Pancreas (tissue), 10 donors: Measurements from ENCODE around the gene N4BP2. TPM values are rescaled to one million over a fixed set of nuclear protein-coding genes. Genes with fewer than 3 reads are reported as not detected.
"Not testable (repeated sequence)": the region's sequence is repeated elsewhere in the genome, so short reads cannot be mapped to it uniquely, and the experiment has no call there.

Experiments used
- ATAC-seq, 4 donors: fragments of 200-7000 bp; cut with Tn5 transposase; one replicate each; pipeline versions ENCODE4 v1.8.0 to v1.9.1; 2020; ENCODE audit warnings: mild to moderate bottlenecking in 4 of 4, moderate library complexity in 4 of 4
- DNase-seq, 6 donors: peaks; one replicate each; pipeline ENCODE4 v3.0.0-alpha.2; 2020
- FAIRE-seq: peaks from 2 replicates; lab custom pipeline; 2012; peaks lifted over from hg19 to GRCh38; lab: Jason Lieb, UNC
- H3K27ac ChIP-seq, 4 donors: fragments of 200-600 bp; sonication (generic); 1 replicate in 3 of 4; 2 replicates in 1 of 4; pipeline versions ENCODE4 v1.5.0 to v1.8.0; 2020
- H3K27me3 ChIP-seq, 4 donors: fragments of 200-600 bp; one replicate each; pipeline ENCODE4 v1.8.0; 2021
- H3K36me3 ChIP-seq, 3 donors: fragments of 200-600 bp; sonication (generic) in 1 of 3; one replicate each; pipeline versions ENCODE4 v1.5.0 to v1.8.0; 2020 to 2021
- H3K4me1 ChIP-seq, 3 donors: fragments of 200-600 bp; one replicate each; pipeline ENCODE4 v1.8.0; 2021
- H3K4me3 ChIP-seq, 4 donors: fragments of 200-600 bp; sonication (generic) in 2 of 4; one replicate each; pipeline versions ENCODE4 v1.5.0 to v1.8.0; 2020 to 2021
- H3K9me3 ChIP-seq, 4 donors: fragments of 200-600 bp; one replicate each; pipeline ENCODE4 v1.8.0; 2021
- WGBS, 2 donors: extraction: QIAGEN DNeasy Blood & Tissue Kit; methylation state at CpG; one replicate each; pipeline ENCODE4 v1.1.7; 2013; 5-methylcytosine and 5-hydroxymethylcytosine counted together
- intact Hi-C, 3 donors: fragments of 100-400 bp; cut with DNase I; formaldehyde crosslinking; loops; one replicate each; pipeline versions ENCODE4 v1.11.1 to v1.14.2; 2022
- polyA plus RNA-seq, 2 donors: library from polyadenylated mRNA; stranded (reverse); fragments of 200-250 nt; gene quantifications; one replicate each; pipeline ENCODE4 v1.2.3, GENCODE V29; 2013
- total RNA-seq, 6 donors: library from RNA; stranded (reverse); fragmentation: NEBNext Ultra II Directional in 4 of 6; extraction: Animal tissue kit (Norgen Biotek cat#: 25700) in 4 of 6; gene quantifications; one replicate each; pipeline versions ENCODE4 v1.2.1 to v1.2.4, GENCODE V29; 2021 to 2023
- TF ChIP-seq, protein P1 (sequence below), 4 donors: fragments of 200-600 bp; sonication (generic) in 3 of 4; IDR thresholded peaks; one replicate each; pipeline versions ENCODE4 v1.5.0 to v1.8.0; 2021; ENCODE audit warnings: antibody characterized with exemption in 4 of 4
- donor health status: healthy with polysubstance abuse.
- donor health status: DM: no; HTN: no; CAD: no; lungs with moderate emphysema.
- donor health status: DM: no; HTN: no; CAD: no.
- donor health status: control.
- donor health status: control.
- donor health status: Bipolar disorder and iron deficiency.
- donor health status: DM: yes; HTN: yes; CAD: no.
- donor health status: DM: no; HTN: no; CAD: no.
- donor health status: DM: no; HTN: no; CAD: no.
- donor health status: DM: yes; HTN: yes; CAD: no.

Gene N4BP2
- total and polyA plus RNA-seq, 8 donors = 1.6 to 13.4 (median 11.2) TPM

DNA sequence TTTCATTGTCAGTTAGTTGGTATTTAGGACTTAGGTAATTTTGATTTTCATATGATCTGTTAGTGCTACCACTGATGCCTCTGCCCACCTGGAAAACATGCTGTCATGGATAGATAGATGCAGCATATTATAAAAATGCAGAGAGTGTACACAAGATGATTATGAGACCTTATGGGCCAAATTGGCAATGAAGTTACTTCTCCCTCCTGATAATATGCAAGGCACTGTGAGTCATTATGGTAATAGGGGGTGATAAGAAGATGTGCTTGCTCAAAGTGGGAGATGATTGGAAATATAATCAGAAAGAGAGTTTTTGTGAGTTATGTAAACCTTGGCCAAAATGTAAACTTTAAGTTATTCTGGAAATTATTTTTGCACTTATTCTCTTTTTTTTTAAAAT, 83.5 kb downstream of the N4BP2 start:
- TF ChIP-seq, protein P1, sequence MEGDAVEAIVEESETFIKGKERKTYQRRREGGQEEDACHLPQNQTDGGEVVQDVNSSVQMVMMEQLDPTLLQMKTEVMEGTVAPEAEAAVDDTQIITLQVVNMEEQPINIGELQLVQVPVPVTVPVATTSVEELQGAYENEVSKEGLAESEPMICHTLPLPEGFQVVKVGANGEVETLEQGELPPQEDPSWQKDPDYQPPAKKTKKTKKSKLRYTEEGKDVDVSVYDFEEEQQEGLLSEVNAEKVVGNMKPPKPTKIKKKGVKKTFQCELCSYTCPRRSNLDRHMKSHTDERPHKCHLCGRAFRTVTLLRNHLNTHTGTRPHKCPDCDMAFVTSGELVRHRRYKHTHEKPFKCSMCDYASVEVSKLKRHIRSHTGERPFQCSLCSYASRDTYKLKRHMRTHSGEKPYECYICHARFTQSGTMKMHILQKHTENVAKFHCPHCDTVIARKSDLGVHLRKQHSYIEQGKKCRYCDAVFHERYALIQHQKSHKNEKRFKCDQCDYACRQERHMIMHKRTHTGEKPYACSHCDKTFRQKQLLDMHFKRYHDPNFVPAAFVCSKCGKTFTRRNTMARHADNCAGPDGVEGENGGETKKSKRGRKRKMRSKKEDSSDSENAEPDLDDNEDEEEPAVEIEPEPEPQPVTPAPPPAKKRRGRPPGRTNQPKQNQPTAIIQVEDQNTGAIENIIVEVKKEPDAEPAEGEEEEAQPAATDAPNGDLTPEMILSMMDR (IDR thresholded peaks at IDR 0.05) = no peak
- no peak for FAIRE-seq
- intact Hi-C loops = no loop called here
- ATAC-seq = no peak
- Histone ChIP-seq H3K27ac (no peak overlapping the region), H3K4me1 (no peaks in the 10 kb centered on the region), H3K9me3 (no peaks in the 10 kb centered on the region), H3K36me3 (peaks cover 0 to 11% (median 0%) of the 10 kb centered on the region in 3 donors), H3K27me3 (no peaks in the 10 kb centered on the region), H3K4me3 (no peak overlapping the region)
- no peak for DNase-seq

DNA sequence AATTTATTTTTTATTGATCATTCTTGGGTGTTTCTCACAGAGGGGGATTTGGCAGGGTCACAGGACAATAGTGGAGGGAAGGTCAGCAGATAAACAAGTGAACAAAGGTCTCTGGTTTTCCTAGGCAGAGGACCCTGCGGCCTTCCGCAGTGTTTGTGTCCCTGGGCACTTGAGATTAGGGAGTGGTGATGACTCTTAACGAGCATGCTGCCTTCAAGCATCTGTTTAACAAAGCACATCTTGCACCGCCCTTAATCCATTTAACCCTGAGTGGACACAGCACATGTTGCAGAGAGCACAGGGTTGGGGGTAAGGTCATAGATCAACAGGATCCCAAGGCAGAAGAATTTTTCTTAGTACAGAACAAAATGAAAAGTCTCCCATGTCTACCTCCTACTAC, 83.9 kb downstream of the N4BP2 start:
- H3K4me3 ChIP-seq, DNase-seq, FAIRE-seq, H3K9me3 ChIP-seq, H3K27me3 ChIP-seq, H3K27ac ChIP-seq, H3K4me1 ChIP-seq, intact Hi-C loops, ATAC-seq: not testable (repeated sequence)
- 54 to 77% methylated on average over 3 to 4 of the region's 4 CpGs for WGBS, 2 donors
- peaks cover 0 to 11% (median 0%) of the 10 kb centered on the region in 3 donors for H3K36me3 ChIP-seq

DNA sequence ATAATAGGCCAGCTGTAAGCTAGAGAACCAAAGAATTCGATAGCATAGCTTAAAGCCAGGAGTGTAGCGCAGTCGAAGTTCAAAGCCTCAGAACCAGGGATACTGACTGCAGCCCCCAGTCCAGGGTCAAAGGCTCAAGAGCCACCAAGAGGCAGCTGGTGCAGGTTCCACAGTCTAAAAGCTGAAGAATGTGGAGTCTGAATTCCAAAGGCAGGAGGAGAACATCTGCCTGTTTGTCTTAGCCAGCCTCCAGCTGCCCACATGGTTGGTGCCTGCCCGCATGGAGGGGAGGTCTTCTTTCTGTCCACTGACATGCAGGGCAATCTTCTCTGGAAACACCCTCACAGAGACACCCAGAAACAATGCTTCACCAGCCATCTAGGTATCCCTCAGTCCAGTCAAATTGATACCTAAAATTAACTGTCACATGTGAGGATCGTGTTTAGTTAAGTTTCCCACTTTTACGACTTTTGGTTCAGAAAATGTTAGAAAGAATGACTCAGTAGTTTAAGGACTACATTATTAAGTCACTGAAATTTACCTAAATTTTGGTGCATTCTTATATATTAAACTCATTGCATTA, 87.4 kb downstream of the N4BP2 start:
- ATAC-seq (no peak), DNase-seq (no peak), FAIRE-seq (no peak)
- peaks cover 0 to 11% (median 0%) of the 10 kb centered on the region in 3 donors for H3K36me3 ChIP-seq
- 93% methylated on average over 6 of the region's 6 CpGs for WGBS, 2 donors
- intact Hi-C loops = no loop called here
- H3K9me3 ChIP-seq = no peaks in the 10 kb centered on the region
- TF ChIP-seq, protein P1 (IDR thresholded peaks at IDR 0.05) = no peak
- H3K27ac ChIP-seq = no peak overlapping the region
- H3K27me3 ChIP-seq = no peaks in the 10 kb centered on the region
- H3K4me1 ChIP-seq = no peaks in the 10 kb centered on the region
- H3K4me3 ChIP-seq = no peak overlapping the region

DNA sequence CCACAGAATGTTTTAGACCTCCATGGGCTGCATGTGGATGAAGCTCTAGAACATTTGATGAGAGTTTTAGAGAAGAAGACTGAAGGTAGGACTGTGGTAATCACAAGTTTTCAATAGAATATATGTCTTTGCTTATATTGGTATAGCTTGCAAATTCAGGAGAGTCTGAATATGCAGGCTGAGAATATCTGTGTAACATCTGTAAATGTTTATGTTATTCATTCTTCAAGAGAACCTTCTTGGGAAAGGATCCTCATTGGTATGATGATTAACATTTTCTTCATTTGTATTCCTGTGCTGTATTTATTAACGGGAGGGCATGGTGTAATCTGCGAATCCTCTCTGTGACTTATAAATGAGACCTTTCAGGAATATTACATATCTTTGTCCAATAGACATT, 88.1 kb downstream of the N4BP2 start:
- TF ChIP-seq, protein P1 (IDR thresholded peaks at IDR 0.05) = no peak
- intact Hi-C loops = loop anchor here in 1 of 3 donors (5.0 kb wide), 1 partner anchor 163 kb away; no protein-coding TSS in a partner anchor
- WGBS, 2 donors = 69 to 91% methylated on average over 2 of the region's 2 CpGs
- ATAC-seq = no peak
- H3K27ac ChIP-seq = no peak overlapping the region
- H3K36me3 ChIP-seq = peaks cover 0 to 11% (median 0%) of the 10 kb centered on the region in 3 donors
- H3K27me3 ChIP-seq = no peaks in the 10 kb centered on the region
- H3K9me3 ChIP-seq = no peaks in the 10 kb centered on the region
- DNase-seq = no peak
- H3K4me1 ChIP-seq = no peaks in the 10 kb centered on the region
- no peak for FAIRE-seq
- H3K4me3 ChIP-seq = no peak overlapping the region

DNA sequence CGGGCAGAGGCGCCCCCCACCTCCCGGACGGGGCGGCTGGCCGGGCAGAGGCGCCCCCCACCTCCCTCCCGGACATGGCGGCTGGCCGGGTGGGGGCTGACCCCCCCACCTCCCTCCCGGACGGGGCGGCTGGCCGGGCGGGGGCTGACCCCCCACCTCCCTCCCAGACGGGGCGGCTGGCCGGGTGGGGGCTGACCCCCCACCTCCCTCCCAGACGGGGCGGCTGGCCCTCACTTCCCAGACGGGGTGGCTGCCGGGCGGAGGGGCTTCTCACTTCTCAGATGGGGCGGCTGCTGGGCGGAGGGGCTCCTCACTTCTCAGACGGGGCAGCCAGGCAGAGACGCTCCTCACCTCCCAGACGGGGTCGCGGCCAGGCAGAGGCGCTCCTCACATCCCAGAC, 90.8 kb downstream of the N4BP2 start:
- WGBS, 2 donors = 95 to 99% methylated on average over 25 to 31 of the region's 31 CpGs
- peaks cover 0 to 11% (median 0%) of the 10 kb centered on the region in 3 donors for H3K36me3 ChIP-seq
- not testable (repeated sequence) for H3K27ac ChIP-seq, H3K27me3 ChIP-seq, H3K4me1 ChIP-seq, H3K9me3 ChIP-seq, FAIRE-seq, H3K4me3 ChIP-seq, ATAC-seq
- DNase-seq = peak in 2 of 6 donors; percentile 20 to 63
- intact Hi-C loops = loop anchor here in 1 of 3 donors (5.0 kb wide), 1 partner anchor 160 kb away; no protein-coding TSS in a partner anchor

DNA sequence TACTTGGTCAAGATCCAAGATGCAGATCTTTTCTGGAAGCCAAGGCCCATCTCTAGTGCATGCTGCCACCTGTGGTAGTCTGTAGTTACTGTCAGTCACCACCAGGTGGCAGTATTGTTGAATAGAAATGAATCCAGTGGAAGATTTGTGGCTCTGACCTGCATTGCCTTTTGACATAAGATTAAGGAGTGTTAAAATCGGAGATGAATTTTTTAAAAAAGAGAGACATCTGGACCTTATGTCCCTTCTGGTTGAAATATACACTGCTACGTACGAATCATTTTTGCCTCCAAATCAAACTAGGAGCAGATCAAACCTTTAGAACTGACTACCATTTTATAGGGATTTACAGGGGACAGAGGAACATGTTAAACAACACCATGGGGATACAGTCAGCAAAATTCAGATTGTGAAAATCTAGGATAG, 93.3 kb downstream of the N4BP2 start:
- H3K27me3 ChIP-seq = no peaks in the 10 kb centered on the region
- no peak overlapping the region for H3K4me3 ChIP-seq
- 80 to 90% methylated on average over 3 of the region's 3 CpGs for WGBS, 2 donors
- no peaks in the 10 kb centered on the region for H3K9me3 ChIP-seq
- peak in 4 of 6 donors; percentile 43 to 74 (median 52) for DNase-seq
- peak; percentile 93 for FAIRE-seq
- ATAC-seq = peak; percentile 64 to 99 (median 94)
- H3K4me1 ChIP-seq = peaks cover 0 to 8% (median 0%) of the 10 kb centered on the region in 3 donors
- intact Hi-C loops = loop anchor here in 2 of 3 donors (5.0 kb wide), 1 partner anchor 157 kb away; no protein-coding TSS in a partner anchor
- TF ChIP-seq, protein P1 (IDR thresholded peaks at IDR 0.05) = peak; percentile 88 to 95 (median 90)
- no peak overlapping the region for H3K27ac ChIP-seq
- H3K36me3 ChIP-seq = no peaks in the 10 kb centered on the region
